CD14-positive monocyte (primary cell): ENCODE results near the gene ANKRD50. TPM values are rescaled to one million over a fixed set of nuclear protein-coding genes. Genes with fewer than 3 reads are reported as not detected.

Experiments
- DNase-seq, 3 donors: peaks; one replicate each; pipeline ENCODE4 v3.0.0-alpha.2; 2011 to 2022
- H2AFZ ChIP-seq: 2 replicates; pipeline ENCODE4 v1.6.0; 2012; ENCODE audit warnings: mild to moderate bottlenecking, low read depth, low read length, inconsistent platforms; ENCODE audit not compliant: insufficient read depth, poor library complexity, severe bottlenecking
- H3K27ac ChIP-seq, 2 donors: 1 replicate in 1 of 2; 2 replicates in 1 of 2; pipeline ENCODE4 v1.5.1; 2012 to 2013; ENCODE audit warnings: low read length in 2 of 2, control low read depth in 1 of 2, inconsistent platforms in 1 of 2, low read depth in 1 of 2, mild to moderate bottlenecking in 1 of 2
- H3K27me3 ChIP-seq, 2 donors: one replicate each; pipeline versions ENCODE4 v1.6.0 to v1.6.1; 2011 to 2013; ENCODE audit warnings: low read length in 2 of 2; ENCODE audit not compliant: control insufficient read depth in 2 of 2, insufficient read depth in 2 of 2
- H3K36me3 ChIP-seq, 2 donors: replicated peaks in 1 of 2; 1 replicate in 1 of 2; 2 replicates in 1 of 2; pipeline versions ENCODE4 v1.5.1 to v1.6.1; 2012 to 2013; ENCODE audit warnings: low read length in 2 of 2, control low read depth in 1 of 2, inconsistent platforms in 1 of 2, mild to moderate bottlenecking in 1 of 2; ENCODE audit not compliant: insufficient read depth in 2 of 2, control insufficient read depth in 1 of 2
- H3K4me1 ChIP-seq, 2 donors: 1 replicate in 1 of 2; 2 replicates in 1 of 2; pipeline versions ENCODE4 v1.5.1 to v1.6.1; 2012 to 2013; ENCODE audit warnings: low read length in 2 of 2, control low read depth in 1 of 2, inconsistent platforms in 1 of 2, mild to moderate bottlenecking in 1 of 2, moderate library complexity in 1 of 2; ENCODE audit not compliant: insufficient read depth in 2 of 2, control insufficient read depth in 1 of 2
- H3K4me2 ChIP-seq: replicated peaks from 2 replicates; pipeline ENCODE3; 2012; ENCODE audit warnings: low read length, moderate library complexity, mild to moderate bottlenecking; ENCODE audit not compliant: poor library complexity, severe bottlenecking; ENCODE audit errors: extremely low read depth
- H3K4me3 ChIP-seq, 3 experiments: fragments of 200-600 bp in 1 of 3; sonication (generic) in 1 of 3; replicated peaks in 1 of 3; 1 replicate in 2 of 3; 2 replicates in 1 of 3; pipeline ENCODE4 v1.5.1; 2011 to 2013; ENCODE audit warnings: low read length in 3 of 3, mild to moderate bottlenecking in 3 of 3, control low read depth in 2 of 3, low read depth in 2 of 3, inconsistent platforms in 1 of 3, moderate library complexity in 1 of 3
- H3K79me2 ChIP-seq: 2 replicates; pipeline ENCODE4 v1.6.0; 2012; ENCODE audit warnings: mild to moderate bottlenecking, control low read depth, inconsistent platforms, low read length, moderate library complexity; ENCODE audit not compliant: insufficient read depth
- H3K9ac ChIP-seq: 2 replicates; pipeline ENCODE4 v1.6.0; 2017; ENCODE audit warnings: low read length, mild to moderate bottlenecking; ENCODE audit not compliant: insufficient read depth, poor library complexity, severe bottlenecking
- H3K9me3 ChIP-seq, 2 donors: replicated peaks in 1 of 2; 1 replicate in 1 of 2; 2 replicates in 1 of 2; pipeline versions ENCODE4 v1.5.1 to v1.6.1; 2012 to 2013; ENCODE audit warnings: low read length in 2 of 2, control low read depth in 1 of 2; ENCODE audit not compliant: control insufficient read depth in 1 of 2, insufficient read depth in 1 of 2
- H4K20me1 ChIP-seq: 2 replicates; pipeline ENCODE4 v1.6.0; 2012; ENCODE audit warnings: mild to moderate bottlenecking, low read length, control low read depth, moderate library complexity; ENCODE audit not compliant: insufficient read depth
- H3K27ac Mint-ChIP-seq, 7 donors: one replicate each; pipeline ENCODE4 v1.8.0; 2020; ENCODE audit warnings: mild to moderate bottlenecking in 7 of 7, mixed read lengths in 7 of 7, moderate library complexity in 6 of 7, inconsistent platforms in 2 of 7
- H3K27me3 Mint-ChIP-seq, 3 donors: one replicate each; pipeline ENCODE4 v1.8.0; 2021 to 2022; ENCODE audit warnings: low read depth in 3 of 3, mild to moderate bottlenecking in 3 of 3, mixed read lengths in 3 of 3, moderate library complexity in 3 of 3, inconsistent platforms in 1 of 3
- H3K36me3 Mint-ChIP-seq, 2 donors: one replicate each; pipeline ENCODE4 v1.8.0; 2020; ENCODE audit warnings: mixed read lengths in 2 of 2, inconsistent platforms in 1 of 2, mild to moderate bottlenecking in 1 of 2
- H3K4me1 Mint-ChIP-seq: one replicate; pipeline ENCODE4 v1.8.0; 2020; ENCODE audit warnings: mild to moderate bottlenecking, mixed read lengths
- H3K4me3 Mint-ChIP-seq, 2 donors: one replicate each; pipeline ENCODE4 v1.8.0; 2020; ENCODE audit warnings: mild to moderate bottlenecking in 2 of 2, mixed read lengths in 2 of 2, moderate library complexity in 1 of 2
- H3K9me3 Mint-ChIP-seq, 7 donors: one replicate each; pipeline ENCODE4 v1.8.0; 2020 to 2022; ENCODE audit warnings: mixed read lengths in 7 of 7, mild to moderate bottlenecking in 6 of 7, moderate library complexity in 6 of 7, inconsistent platforms in 2 of 7
- CTCF ChIP-seq: fragments of 200-600 bp; IDR thresholded peaks from one replicate; pipeline ENCODE4 v1.8.0; 2022; ENCODE audit warnings: antibody characterized with exemption, mild to moderate bottlenecking
- WGBS: methylation state at CpG from one replicate; pipeline ENCODE4 v1.1.5; 2013; ENCODE audit warnings: missing lambda C conversion rate; ENCODE audit not compliant: insufficient coverage; 5-methylcytosine and 5-hydroxymethylcytosine counted together
- intact Hi-C, 2 donors: fragments of 100-400 bp; cut with micrococcal nuclease; formaldehyde crosslinking; loops; one replicate each; pipeline versions ENCODE4 v1.15.0 to v1.15.1; 2023
- polyA plus RNA-seq, 3 donors: library from polyadenylated mRNA; depleted of rRNA in 1 of 3; unstranded in 2 of 3; stranded (reverse) in 1 of 3; fragments of 300-500 nt in 2 of 3; fragments of >200 nt in 1 of 3; fragmentation: Illumina TruSeq in 2 of 3; gene quantifications; 1 replicate in 2 of 3; 2 replicates in 1 of 3; pipeline ENCODE4 v1.2.3, GENCODE V29; 2012 to 2021

ANKRD50 gene
- polyA plus RNA-seq, 3 donors = 2.6 to 6.4 (median 5.0) TPM

- no peaks in the 10 kb centered on the region for H3K9me3 ChIP-seq
- peaks cover under 1 to 19% (median 7%) of the 10 kb centered on the region in 7 donors for H3K9me3 Mint-ChIP-seq
- no peak overlapping the region for H3K4me3 Mint-ChIP-seq
- WGBS = no CpG with 5 or more reads among the region's 2 CpGs
- H3K9ac ChIP-seq = no peak overlapping the region
- no peak overlapping the region for H3K27ac Mint-ChIP-seq
- no peak overlapping the region for H3K4me2 ChIP-seq
- peaks cover 47% of the 10 kb centered on the region for H4K20me1 ChIP-seq
- no peaks in the 10 kb centered on the region for H3K27me3 Mint-ChIP-seq
- H3K4me3 ChIP-seq = no peak overlapping the region
- TF ChIP-seq CTCF = no peak
- H3K4me1 Mint-ChIP-seq = no peaks in the 10 kb centered on the region
- H3K27me3 ChIP-seq = no peaks in the 10 kb centered on the region
- H3K79me2 ChIP-seq = peaks cover 90% of the 10 kb centered on the region
- peaks cover 15 to 52% of the 10 kb centered on the region in 2 donors for H3K36me3 Mint-ChIP-seq
- H2AFZ ChIP-seq = no peak overlapping the region
- no peaks in the 10 kb centered on the region for H3K4me1 ChIP-seq
- H3K27ac ChIP-seq = no peak overlapping the region
- H3K36me3 ChIP-seq = peaks cover 0 to 11% of the 10 kb centered on the region in 2 donors
- intact Hi-C loops = no loop called here
- no peak for DNase-seq
Measured at GRCh38 chr4:124691801-124692200, 20.7 kb downstream of the ANKRD50 start.

- Histone ChIP-seq H3K4me1 (no peaks in the 10 kb centered on the region), H3K27ac (no peak overlapping the region), H3K36me3 (peaks cover 0 to 8% of the 10 kb centered on the region in 2 donors), H3K4me2 (no peak overlapping the region), H3K9me3 (no peaks in the 10 kb centered on the region), H4K20me1 (peaks cover 52% of the 10 kb centered on the region), H3K9ac (no peak overlapping the region), H3K4me3 (no peak overlapping the region), H2AFZ (no peak overlapping the region), H3K79me2 (peaks cover 64% of the 10 kb centered on the region), H3K27me3 (no peaks in the 10 kb centered on the region)
- Mint-ChIP-seq H3K27me3 (no peaks in the 10 kb centered on the region), H3K9me3 (peaks cover 0 to 4% (median 2%) of the 10 kb centered on the region in 7 donors), H3K27ac (peak overlapping the region in 1 of 7 donors; percentile 25), H3K4me3 (no peak overlapping the region), H3K4me1 (peaks cover 7% of the 10 kb centered on the region), H3K36me3 (peaks cover 6 to 40% of the 10 kb centered on the region in 2 donors)
- WGBS = no CpG with 5 or more reads among the region's 5 CpGs
- intact Hi-C loops = no loop called here
- no peak for DNase-seq
- no peak for TF ChIP-seq CTCF
Measured at GRCh38 chr4:124686279-124686678, 26.3 kb downstream of the ANKRD50 start.
